HG02678 (cell line): ENCODE measurements around the gene LRP2BP.

Experiments
- ATAC-seq: cut with Tn5 transposase; IDR thresholded peaks from one replicate; pipeline ENCODE4 v1.9.1; 2021; ENCODE audit warnings: mild to moderate bottlenecking, moderate library complexity; ENCODE audit not compliant: unreplicated experiment

Gene LRP2BP

GRCh38 chr4:185395956-185396723 lies 416 bp upstream of the LRP2BP start:
- peak; percentile 79 for ATAC-seq

- no peak for ATAC-seq
Observed at GRCh38 chr4:185394568-185395237, 1.0 kb downstream of the LRP2BP start.

- no peak for ATAC-seq
Observed at GRCh38 chr4:185392156-185392555, 3.6 kb downstream of the LRP2BP start.

- ATAC-seq = no peak
Observed at GRCh38 chr4:185390941-185391340, 4.8 kb downstream of the LRP2BP start.

- ATAC-seq = no peak
Observed at GRCh38 chr4:185387957-185388356, 7.8 kb downstream of the LRP2BP start.

- ATAC-seq = no peak
Observed at GRCh38 chr4:185384930-185385331, 10.8 kb downstream of the LRP2BP start.

- no peak for ATAC-seq
Observed at GRCh38 chr4:185384061-185384460, 11.7 kb downstream of the LRP2BP start.

- no peak for ATAC-seq
Observed at GRCh38 chr4:185383451-185383850, 12.3 kb downstream of the LRP2BP start.

- ATAC-seq = no peak
Observed at GRCh38 chr4:185382754-185383153, 13.0 kb downstream of the LRP2BP start.

- ATAC-seq = no peak
Observed at GRCh38 chr4:185381288-185382196, 14.2 kb downstream of the LRP2BP start.

GRCh38 chr4:185380320-185380719 lies 15.4 kb downstream of the LRP2BP start:
- ATAC-seq = no peak

GRCh38 chr4:185379326-185380295 lies 16.1 kb downstream of the LRP2BP start:
- ATAC-seq = no peak

- no peak for ATAC-seq
Observed at GRCh38 chr4:185378264-185378663, 17.5 kb downstream of the LRP2BP start.

- ATAC-seq = no peak
Observed at GRCh38 chr4:185374573-185374972, 21.2 kb downstream of the LRP2BP start.

- no peak for ATAC-seq
Observed at GRCh38 chr4:185374027-185374426, 21.7 kb downstream of the LRP2BP start.

GRCh38 chr4:185371702-185372101 lies 24.0 kb downstream of the LRP2BP start:
- no peak for ATAC-seq

GRCh38 chr4:185370268-185370949 lies 25.3 kb downstream of the LRP2BP start:
- ATAC-seq = no peak

- ATAC-seq = no peak
Observed at GRCh38 chr4:185369731-185370130, 26.0 kb downstream of the LRP2BP start.

- ATAC-seq = no peak
Observed at GRCh38 chr4:185364886-185365285, 30.8 kb downstream of the LRP2BP start.

GRCh38 chr4:185363251-185363650 lies 32.5 kb downstream of the LRP2BP start:
- ATAC-seq = no peak
